SW 1271 (cell line): ENCODE results near the gene AADACL2.
"Not testable (repeated sequence)": the region's sequence is repeated elsewhere in the genome, so short reads cannot be mapped to it uniquely, and the experiment has no call there.

Experiments
- DNase-seq, 2 experiments: peaks; one replicate each; lab custom pipeline; 2025; lab: John Stamatoyannopoulos, UW

AADACL2 gene, protein sequence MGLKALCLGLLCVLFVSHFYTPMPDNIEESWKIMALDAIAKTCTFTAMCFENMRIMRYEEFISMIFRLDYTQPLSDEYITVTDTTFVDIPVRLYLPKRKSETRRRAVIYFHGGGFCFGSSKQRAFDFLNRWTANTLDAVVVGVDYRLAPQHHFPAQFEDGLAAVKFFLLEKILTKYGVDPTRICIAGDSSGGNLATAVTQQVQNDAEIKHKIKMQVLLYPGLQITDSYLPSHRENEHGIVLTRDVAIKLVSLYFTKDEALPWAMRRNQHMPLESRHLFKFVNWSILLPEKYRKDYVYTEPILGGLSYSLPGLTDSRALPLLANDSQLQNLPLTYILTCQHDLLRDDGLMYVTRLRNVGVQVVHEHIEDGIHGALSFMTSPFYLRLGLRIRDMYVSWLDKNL

DNA sequence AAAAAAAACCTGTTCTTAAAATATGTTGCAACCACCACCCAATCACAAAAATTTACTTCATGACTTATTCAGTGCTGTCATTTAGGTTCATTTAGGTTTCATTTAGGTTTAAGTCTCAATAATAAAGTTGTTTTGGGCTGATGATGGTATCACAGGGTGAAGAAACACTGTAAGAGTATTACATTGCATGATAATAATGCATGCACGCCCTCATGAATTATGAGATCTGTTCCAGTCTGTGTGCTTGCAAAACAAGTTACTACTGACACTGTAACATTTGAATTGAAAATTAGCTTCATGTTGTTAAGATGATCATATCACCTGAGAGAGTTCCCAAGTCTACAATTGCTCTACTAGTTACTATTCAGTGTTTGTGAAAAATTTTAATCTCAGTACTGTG is at the start of gene AADACL2:
Gene AADACL2, plus strand, starts transcription at position 315 of the 400 bp plus-strand sequence. CDS start 109 bp downstream, outside the sequence.
- no peak for DNase-seq

DNA sequence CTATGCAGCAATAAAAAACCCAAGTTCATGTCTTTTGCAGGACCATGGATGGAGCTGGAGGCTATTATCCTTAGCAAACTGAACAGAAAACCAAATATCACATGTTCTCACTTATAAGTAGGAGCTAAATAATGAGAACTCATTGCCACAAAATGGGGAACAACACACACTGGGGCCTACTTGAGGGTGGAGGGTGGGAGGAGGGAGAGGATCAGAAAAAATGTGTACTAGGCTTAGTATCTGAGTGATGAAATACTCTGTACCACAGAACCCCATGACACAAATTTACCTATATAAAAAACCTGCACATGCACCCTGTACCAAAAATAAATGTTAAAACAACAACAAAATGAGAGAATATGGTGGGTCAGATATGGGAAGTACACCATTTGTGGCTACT is 49.6 kb upstream of the AADACL2 start:
- DNase-seq = no peak

DNA sequence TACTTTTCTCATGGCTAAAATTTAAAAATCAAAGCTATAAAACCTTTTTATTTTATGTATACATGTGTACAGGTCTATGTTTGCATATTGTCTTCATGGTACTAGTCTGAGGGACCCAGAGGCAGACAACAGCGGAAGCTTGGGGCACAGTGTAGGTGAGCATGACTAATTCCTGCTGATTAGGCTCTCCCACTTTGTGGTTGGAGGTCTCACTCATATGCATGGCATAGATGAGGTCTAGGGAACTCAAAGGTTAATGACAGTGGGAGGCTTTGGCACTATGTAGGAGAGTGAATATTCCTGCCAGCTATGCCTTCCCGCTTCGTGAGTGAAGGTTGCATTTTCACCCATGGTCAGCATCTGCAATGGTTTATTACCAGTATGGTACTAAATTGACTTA is 47.5 kb upstream of the AADACL2 start:
- no peak for DNase-seq

DNA sequence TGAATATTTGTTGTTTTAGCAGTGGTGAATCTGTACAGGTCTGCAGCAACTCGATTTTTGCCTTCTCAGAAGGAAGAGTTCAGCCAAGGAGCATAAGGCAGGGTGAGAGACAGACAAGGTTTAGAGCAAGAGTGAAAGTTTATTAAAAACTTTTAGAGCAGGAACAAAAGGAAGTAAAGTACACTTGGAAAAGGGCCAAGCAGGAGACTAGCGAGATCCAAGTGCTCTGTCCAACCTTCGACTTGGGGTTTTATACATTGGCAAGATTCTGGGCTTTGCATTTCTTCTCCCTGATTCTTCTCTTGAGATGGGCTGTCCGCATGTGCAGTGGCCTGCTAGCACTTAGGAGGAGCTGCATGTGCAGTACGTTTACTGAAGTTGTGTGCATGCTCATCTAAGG is 46.7 kb upstream of the AADACL2 start:
- no peak for DNase-seq

DNA sequence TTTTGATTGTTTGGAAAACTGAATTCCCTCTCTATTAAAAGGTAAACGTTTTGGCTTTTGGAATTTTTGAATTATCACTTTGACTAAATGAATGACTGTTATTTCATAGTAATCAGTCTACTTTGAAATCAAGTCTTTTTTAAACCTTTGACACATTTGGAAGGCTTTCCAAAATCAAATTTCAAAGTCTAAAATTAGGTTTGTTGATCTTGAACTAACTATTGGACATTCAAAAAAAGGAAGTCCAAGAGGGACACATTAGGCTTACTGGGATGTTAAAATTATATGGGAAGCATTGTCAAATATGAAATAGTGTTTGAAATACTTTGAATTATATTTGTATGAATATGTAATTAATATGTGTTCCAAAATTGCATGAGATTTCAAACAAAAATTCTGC is 45.2 kb upstream of the AADACL2 start:
- no peak for DNase-seq

DNA sequence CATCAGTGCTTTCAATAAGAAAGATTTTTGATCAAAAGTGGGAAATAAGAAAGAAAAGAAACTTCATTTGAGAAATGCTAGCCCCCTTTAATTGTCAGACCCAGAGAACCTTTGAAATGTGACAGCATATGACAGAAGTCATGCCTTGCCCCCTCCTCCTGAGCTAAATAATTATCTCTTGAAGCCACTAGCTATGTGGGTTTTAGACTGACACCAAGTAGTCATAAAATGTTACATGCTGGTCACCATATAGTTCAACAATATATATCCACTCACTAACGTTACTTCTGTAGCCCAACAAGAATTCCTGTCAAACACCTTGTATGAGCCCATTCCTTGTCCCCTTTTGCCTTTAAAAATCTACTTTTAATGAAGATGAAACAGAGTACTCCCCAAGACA is 43.1 kb upstream of the AADACL2 start:
- DNase-seq = no peak

DNA sequence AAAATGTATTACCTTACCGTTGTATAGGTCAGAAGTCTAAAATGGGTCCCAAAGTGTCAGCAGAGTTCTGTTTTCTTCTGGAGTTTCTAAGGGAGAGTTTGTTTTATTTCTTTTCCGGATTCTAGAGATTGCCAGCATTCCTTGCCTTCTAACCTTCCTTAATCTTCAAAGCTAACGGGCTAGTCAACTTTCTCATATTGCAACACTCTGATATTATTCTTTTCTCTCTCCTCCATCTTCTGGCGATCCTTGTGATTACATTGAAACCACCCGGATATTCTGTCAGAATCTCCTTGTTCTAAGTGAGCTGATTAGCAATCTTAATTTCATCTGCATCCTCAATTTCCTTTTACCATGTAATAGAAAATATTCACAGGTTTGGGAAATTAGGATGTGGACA is 36.2 kb upstream of the AADACL2 start:
- DNase-seq = no peak

DNA sequence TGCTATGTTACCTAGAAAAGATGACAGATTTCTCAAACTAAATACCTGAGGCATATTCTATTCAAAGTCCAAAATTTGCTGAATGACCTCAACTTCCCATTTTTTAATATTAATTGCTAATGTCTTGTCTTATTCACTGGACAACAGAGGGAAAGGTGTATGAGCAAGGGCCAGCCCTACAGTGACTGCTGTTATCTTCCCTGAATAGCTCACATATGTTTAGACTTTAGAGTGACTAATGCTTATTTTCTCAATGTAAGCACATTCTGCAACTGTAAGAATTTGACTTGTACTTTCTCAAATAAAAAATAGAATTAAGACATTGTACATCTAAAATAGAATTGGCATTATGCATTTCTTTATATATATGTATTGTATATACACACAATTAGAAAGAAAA is 26.5 kb upstream of the AADACL2 start:
- no peak for DNase-seq

DNA sequence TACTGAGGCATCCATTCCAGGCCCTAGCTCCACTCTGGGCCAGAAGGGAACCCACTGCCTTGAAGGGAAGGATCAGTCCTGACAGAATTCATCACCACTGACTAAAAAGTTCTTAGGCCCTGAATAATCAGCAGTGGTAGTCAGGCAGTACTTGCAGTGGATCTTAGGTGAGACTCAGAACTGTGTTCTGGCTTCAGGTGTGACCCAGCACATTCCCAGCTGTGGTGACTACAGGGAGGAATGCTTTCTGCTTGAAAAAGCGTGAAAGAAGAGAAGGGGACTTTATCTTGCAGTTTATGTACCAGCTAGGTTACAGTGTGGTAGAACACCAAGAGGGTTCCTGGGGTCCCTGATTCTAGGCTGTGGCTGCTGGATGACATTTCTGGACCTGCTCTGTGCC is 24.9 kb upstream of the AADACL2 start:
- no peak for DNase-seq

DNA sequence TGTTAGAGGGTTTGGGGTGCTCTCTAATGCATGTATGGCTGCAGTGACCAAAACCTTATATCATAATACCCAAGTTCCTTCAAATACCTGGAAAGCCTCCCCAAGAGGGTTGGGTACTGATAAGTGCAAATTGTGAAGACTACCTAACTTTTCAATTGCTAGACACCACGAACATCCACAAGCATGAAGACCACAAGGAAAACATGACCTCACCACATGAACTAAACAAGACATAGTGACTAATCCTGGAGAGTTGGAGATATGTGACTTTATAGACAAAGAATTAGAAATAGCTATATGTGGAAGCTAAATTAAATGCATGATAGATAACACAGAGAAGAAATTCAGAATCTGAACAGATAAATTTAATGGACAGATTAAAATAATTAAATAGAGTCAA is 23.9 kb upstream of the AADACL2 start:
- DNase-seq = no peak

DNA sequence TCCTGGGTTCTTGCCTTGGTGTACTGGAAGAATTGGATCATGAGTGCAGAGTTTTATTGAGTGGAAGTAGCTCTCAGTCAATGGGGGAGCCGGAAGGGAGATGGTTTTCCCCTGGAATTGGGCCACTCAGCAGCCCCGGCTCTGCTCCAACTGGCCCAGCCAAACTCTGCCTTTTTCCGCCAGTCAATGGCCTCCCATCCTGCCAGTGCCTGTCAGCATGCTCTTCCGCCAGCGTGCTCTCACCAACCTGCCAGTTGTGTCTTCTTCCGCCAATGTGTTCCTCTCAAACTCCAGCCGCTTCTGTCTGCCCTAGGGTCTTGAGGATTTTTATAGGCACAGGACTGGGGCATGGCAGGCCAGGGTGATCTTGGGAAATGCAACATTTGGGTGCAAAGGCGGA is 12.4 kb upstream of the AADACL2 start:
- DNase-seq = no peak

DNA sequence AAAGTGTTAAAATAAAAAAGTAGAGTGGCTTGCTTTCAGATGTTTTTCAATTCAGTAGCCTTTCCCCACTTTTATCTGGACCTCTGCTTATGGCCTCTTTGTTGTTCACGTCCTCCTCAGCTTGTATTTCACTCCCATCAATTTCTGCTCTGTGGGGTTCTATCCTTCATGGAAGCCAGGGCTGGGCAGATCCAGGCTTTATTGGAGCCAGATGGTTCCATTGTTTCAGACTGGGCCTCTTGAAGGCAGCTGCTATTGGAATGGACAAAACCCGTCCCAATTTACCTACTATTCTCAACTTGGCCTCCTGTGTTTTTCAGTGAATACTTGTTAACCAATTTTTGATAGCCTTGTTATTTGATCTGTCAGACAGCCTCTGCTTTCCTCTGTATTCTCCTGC is 10.9 kb upstream of the AADACL2 start:
- DNase-seq = no peak

DNA sequence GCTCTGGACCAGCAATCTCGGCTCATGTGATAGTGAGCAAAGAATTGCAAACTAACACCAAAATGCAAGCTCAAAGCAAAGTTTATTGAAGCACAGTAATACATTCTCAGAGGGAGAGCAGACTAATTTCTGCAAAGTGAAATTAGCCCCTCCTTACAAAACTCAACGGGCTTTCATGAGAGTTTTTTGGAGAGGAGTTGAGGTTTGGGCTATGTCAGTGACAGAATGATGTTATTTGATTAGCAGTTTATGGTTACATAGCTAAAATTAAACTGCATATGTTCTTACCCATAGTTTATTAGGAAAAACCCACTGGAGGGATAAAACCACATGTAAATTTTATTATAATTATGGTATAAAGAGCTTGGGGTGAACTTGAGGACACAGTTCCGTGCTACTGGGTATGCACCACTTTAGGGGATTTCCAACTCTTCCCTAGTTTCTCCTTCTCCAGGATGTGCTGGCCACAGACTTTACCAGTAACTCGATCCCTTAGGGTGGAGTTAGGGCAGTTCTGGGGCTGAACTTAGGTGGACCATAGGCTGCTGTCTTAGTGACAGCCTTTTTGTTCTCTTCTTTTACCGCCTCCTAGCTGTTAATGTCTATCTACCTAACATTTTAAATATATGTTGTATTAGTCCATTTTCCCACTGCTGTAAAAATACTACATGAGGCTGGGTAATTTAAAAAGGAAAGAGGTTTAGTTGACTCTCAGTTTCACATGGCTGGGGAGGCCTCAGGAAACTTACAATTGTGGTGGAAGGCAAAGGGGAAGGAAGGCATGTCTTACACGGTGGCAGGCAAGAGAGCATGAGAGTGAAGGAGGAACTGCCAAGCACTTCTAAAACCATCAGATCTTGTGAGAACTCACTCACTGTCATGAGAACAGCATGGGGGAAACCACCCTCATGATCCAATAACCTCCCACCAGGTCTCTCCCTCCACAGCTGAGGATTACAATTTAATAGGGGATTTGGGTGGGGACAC is 8.9 kb upstream of the AADACL2 start:
- peak in 1 of 2 experiments; percentile 23 for DNase-seq

DNA sequence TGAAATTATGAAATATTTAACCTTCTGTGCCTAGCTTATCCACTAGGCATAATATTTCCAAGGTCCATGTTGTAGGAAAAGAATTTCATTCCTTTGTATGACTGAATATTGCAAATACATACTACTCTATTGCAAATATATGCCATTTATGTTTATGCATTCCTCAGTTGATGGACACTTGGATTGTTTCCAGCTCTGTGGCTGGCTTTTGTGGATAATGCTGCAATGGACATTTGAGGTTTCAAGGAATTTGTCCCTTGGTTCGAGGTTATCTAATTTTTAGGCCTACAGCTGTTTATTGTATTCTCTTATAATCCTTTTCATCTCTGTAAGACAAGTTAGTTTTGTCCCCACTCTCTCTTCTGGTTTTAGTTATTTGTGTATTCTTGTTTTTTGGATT is 7.7 kb upstream of the AADACL2 start:
- no peak for DNase-seq

DNA sequence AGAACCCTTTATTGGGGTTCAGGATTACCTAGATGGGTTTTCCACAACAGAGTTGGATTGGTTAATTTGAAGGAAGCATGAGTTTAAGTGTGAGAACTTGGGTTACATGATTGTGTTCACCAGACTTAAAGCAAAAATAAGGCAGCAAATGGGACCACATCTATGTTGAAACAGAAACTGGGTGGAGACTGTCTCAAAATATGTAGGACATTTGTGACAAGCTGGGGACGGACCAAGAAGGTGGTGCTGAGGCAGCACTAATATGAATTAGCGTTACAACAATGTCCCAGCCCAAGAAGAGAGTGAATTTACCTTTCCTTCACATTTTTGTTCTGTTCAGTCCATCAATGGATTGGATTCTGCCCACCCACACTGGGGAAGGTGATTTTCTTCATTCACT is 866 bp upstream of the AADACL2 start:
- no peak for DNase-seq

DNA sequence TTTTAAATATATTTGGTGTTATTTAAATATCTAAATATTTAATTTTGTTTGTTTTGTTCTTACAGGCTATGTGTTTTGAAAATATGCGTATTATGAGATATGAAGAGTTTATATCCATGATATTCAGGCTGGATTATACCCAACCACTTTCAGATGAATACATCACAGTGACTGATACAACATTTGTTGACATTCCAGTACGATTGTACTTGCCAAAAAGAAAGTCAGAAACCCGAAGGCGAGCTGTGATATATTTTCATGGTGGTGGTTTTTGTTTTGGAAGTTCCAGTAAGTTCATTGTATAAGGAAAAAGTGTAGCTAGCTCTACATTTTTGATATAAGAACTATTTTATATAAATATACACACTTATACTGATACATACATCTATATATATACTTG is 6.9 kb downstream of the AADACL2 start:
- DNase-seq = no peak

DNA sequence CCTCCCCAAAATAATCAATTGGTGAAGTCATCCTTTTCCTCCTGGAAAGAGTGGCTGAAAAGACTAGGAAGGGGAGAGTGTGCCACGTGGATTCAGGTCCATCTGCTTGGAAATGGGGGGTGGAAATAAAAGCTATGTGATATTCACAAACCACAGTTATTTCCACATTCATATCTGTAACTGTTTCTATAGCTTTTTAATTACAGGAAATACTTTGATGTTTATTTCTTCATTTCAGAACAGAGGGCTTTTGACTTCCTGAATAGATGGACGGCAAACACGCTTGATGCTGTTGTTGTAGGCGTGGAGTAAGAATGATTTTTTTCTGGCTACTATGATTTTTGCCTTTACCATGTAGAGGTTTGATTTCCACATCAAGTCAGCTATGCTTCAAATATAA is 10.1 kb downstream of the AADACL2 start:
- DNase-seq = no peak

DNA sequence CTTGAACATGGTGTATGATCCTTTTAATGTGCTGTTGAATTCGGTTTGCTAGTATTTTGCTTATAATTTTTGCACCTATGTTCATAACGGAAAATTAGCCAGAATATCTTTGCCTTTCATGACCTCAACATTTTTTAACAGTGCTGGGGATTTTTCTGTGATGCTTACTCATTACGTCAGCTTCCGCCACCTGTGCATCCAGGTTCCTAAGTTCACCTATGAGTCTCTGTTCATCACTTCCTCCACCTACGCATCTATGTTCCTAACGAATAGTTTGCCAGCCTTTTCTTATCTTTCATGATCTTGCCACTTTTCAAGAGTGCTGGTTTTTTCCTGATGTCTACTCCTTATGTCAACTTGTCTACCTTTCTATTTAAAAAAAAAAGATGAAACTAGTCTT is 16.5 kb downstream of the AADACL2 start:
- no peak for DNase-seq

DNA sequence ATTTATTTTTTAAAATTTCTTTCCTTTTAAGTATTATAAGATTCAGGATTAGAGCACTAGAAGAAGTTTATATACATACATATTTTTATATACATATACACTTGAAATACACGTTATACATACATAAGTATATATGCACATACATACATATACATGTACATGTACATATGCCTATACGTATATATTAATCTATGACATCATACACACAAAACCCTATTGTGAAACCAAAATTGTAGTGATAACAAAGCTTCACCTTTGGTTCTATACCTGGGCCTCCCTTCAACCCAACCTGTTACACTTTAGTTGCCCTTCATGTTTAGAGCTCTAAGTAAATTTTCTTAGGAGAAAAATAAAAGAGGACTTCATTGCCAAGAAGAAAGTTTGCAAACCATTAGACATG is 17.0 kb downstream of the AADACL2 start:
- DNase-seq = no peak

DNA sequence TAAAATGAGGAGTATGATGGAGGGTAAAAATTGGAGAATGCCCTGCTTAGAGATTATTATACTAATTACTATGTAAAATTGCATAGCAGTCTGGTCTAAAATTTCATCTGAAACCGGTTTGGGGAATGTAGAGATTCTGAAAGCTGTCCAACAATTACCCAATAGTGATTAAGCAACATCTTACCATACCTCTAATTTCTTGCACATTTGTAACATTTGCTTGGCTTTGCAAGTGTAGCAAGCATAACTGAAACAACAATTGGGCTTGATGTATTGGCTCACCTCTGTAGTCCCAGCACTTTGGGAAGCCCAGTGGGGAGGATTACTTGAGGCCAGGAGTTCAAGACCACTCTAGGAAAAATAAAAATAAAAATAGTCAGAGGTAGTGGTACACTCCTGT is 17.4 kb downstream of the AADACL2 start:
- no peak for DNase-seq

DNA sequence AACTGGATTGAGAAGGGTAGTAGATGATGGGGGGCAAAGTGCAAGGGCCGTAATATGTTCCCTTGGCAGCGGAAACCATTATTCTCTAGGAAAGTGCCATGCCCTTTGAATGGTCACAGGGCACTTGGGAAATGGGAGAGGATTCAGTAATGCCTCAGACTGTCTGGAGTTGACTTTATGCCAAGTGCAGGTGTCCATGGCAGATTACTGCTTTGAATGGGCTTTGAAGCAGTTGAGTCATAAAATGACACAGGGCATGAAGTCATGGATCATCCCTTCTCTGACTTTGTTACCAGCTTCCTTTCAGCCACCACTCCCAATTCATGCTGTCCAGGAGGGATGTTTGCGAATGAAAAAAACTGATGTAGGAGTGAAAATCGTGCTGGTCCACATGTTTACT is 20.1 kb downstream of the AADACL2 start:
- DNase-seq = no peak

DNA sequence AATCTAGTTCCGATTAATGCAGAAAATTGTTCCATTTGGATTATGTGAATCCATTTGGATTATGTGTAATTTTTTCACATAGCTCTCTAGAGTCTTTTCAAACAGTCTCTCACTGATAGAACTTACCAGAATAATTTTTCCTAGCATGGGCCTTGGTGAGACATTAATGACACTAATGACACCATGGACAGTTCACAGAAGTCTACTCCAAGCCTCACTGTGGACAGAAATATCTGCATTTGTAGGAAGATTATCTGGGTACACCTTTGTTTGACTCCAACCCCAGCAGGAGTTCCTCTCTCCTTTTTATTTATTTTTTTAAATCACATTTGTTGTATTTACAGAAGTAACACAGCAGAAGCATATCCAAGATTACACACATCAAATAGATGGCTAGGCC is 27.9 kb downstream of the AADACL2 start:
- no peak for DNase-seq

DNA sequence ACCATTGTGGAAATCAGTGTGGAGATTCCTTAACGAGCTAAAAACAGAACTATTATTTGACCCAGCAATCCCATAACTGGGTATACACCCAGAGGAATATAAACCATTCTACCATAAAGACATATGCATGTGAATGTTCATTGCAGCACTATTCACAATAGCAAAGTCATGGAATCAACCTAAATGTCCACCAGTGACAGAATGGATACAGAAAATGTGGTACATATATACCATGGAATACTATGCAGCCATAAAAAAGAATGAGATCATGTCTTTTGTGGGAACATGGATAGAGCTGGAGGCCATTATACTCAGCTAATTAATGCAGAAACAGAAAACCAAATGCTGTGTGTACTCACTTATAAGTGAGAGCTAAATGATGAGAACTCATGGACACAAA is 31.0 kb downstream of the AADACL2 start:
- DNase-seq = not testable (repeated sequence)
